Right renal cortex interstitium (tissue), 3 donors: ENCODE measurements around the gene IGFBP4. TPM values are rescaled to one million over a fixed set of nuclear protein-coding genes. Genes with fewer than 3 reads are reported as not detected.

ENCODE experiments used
- DNase-seq, 3 donors: peaks; one replicate each; pipeline ENCODE4 v3.0.0-alpha.2; 2013; ENCODE audit warnings: low read depth in 3 of 3, low spot score in 2 of 3
- polyA plus RNA-seq, 3 donors: library from polyadenylated mRNA; unstranded; fragments of 120-200 nt; gene quantifications; one replicate each; pipeline ENCODE4 v1.2.1, GENCODE V29; 2013; ENCODE audit not compliant: insufficient read length in 3 of 3

Gene IGFBP4
- polyA plus RNA-seq, 3 donors = 340 to 390 (median 388) TPM

DNA sequence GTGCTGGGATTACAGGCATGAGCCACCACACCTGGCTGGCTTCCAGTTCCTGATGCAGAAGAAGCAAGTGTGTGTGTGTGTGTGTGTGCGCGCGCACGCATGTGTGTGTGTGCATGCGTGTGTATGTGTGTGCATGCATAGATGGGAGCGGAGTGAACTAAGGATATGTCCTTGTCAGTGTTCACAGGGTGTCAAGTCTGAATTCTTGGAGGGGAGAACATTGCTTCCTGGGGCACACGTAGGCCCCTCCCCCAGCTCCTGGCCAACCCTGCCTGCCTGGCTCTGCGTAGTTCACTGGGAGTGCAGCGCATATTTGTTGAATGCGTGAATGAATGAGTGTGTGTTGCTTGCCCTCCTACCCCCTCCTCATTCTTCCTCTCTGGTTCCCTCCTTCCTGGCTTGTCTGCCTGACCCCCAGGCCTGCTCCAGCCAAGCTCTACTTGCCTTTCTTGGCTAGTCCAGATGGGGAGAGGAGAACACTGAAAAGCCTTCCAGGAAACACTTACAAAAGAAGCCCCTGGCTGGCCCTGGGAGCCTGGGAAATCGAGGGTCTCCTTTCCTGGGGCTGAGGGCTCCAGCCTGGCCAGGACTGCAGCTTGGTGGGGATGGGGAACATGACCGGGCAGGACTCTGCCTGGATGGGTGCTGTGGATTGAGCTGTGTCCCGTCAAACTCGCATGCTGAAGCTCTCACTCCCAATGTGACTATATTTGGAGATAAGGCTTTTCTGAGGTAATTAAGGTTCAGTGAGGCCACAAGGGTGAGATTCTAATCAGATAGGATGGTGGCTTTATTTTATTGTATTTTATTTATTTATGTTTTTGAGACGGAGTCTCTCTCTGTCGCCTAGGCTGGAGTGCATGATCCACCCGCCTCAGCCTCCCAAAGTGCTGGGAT lies 27.9 kb downstream of the IGFBP4 start:
- no peak for DNase-seq

DNA sequence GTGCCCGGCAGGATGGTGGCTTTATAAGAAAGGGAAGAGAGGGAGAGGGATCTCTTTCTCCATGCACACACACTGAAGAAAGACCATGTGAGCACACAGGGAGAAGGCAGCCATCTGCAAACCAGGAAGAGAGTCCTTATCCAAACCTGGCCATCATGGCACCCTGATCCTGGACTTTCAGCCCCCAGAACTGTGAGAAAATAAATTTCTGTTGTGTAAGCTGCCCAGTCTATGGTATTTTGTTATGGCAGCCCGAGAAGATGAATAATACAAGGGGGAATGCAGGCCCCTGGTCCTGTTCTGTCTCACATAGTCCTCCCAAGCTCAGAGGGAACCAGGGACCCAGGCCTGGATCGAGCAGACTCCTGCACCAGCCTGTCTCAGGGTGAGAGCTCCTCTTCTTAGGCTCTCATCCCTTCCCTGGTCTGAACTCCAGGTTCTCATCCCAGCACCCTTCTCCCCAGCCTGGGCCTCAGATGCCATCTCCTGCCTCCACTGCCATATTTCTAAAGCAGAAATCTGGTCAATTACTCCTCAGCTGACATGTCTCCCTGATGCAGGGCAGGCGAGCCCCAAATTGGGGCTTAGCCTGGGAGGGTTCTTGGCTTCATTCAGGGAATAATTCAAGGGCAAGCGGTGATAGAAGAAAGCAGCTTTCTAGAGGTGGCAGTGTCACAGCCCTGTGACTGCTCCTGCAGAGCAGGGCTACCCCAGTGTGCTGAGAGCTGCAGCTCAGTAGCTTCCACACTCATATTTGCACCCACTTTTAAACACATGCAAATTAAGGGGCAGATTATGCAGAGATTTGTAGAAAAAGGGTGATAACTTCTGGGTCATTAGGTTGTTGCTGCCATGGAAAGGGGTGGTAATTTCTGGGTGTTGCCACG lies 28.8 kb downstream of the IGFBP4 start:
- no peak for DNase-seq

DNA sequence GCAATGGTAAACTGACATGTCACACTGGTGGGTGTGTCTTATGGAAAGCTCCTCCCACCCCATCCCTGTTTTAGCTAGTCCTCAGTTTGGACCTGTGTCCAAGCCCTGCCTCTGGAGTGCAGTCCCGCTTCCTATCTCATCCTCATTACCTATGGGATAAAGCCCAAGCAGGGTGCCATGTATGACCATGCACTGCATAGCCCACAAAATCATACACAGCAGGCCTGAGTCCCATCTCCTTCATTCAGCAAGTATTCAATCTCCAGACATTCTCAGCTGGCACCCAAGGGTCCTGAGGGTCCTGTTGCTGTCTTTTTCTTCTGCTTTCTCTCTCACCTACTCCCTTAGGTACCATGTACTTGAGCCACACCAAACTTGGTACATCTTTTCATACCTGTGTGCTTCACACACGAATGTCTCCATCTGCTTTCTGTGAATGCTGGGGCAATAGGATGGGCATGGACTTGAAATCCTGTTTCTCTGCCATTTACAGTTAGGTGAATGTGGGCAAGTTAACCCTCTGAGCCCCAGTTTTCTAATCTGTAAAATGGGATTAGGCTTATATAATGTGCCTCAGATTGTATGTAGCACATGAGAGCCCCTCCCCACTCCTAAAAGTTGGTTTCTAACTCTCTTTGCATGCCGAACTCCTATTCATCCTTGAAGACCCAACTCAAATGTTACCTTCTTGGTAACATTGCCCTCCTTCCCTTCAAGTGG lies 29.6 kb downstream of the IGFBP4 start:
- no peak for DNase-seq

DNA sequence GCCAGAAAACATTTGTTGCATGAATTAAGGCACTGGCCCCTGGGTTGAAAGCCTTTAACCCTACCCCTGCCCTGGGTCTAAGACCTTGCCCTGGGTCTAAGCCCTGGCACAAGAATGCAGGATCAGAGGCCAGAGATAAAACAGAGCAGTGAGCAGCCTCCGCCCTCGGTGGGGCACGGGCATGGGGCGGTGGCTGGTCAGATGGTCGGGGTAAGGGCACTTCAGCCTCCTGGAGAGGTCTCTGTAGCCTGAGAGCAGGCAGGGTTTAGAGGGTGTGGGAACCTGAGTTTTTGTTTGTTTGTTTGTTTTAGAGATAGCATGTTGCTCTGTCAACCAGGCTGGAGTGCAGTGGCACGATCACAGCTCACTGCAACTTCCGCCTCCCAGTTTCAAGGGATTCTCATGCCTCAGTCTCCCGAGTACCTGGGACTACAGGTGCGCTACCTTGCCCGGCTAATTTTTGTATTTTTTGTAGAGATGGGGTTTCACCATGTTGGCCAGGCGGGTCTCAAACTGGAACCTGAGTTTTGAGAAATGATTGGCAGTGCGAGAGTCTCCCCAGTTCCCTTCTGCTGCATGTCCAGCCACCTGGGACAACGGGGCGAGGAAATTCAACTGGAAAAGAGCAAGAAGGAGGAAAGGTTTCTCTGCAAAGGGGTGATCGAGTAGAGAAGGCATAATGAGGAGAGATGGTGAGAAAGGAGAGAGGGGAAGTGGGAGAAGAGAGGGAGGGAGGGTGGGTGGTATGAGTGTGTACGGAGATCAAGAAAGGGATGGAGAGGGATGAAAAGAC lies 30.5 kb downstream of the IGFBP4 start:
- no peak for DNase-seq

DNA sequence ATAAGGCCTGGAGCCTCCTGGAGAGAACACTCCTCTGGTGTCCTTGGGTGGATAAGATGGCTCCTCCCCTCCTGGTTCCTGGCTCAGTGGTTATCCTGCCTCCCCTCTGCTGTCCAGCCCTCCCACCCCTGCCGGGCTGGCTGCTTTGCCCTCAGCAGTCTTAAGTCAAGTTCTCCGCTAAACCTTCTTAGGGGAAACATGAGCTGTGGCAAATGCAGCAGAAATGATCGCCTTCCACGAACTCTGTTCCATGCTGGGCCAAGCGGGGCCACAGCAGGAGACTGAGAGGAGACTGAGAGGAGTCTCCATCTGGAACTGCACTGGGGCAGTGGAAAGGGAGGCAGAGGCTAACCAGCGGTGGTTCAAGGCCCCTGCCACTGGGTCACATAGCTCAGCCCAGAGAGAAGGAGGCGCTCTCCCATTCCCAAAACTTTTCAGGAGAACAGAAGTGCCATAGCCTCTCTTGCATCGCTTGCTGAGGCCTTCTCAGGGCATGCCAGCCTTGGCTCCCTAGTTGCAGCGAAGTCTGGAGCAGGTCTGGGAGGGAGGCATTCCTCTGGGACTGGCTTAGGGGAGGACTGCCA lies 31.3 kb downstream of the IGFBP4 start:
- DNase-seq = no peak

DNA sequence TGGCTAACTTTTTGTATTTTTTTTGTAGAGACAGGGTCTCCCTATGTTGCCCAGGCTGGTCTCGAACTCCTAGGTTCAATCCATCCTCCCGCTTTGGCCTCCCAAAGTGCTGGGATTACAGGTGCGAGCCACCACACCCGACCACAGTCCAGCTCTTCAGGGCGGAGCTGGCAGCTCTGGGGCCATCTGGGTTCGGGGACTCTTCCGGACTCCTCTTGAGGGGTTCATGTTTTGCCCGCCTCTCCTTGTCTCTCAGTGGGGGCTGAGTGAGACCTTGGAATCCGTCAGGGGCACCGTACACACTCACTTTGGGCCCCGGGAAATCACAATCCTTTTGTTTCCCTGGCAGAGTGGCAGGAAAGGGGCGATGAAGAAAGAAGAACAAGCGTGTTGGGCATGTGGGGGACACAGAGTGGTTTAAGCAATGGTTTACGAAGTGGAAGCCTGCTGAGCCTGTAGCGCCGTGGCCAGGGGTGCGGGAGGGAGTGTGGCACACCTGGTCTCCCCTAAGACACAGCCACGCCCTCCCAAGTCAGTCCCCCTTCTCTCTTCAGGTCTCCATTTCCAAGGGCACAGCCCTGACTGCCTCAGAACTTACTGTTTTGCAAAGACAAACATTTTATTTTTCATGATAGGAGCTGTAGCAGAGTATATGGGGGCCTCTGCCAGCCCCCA lies 32.1 kb downstream of the IGFBP4 start:
- no peak for DNase-seq

DNA sequence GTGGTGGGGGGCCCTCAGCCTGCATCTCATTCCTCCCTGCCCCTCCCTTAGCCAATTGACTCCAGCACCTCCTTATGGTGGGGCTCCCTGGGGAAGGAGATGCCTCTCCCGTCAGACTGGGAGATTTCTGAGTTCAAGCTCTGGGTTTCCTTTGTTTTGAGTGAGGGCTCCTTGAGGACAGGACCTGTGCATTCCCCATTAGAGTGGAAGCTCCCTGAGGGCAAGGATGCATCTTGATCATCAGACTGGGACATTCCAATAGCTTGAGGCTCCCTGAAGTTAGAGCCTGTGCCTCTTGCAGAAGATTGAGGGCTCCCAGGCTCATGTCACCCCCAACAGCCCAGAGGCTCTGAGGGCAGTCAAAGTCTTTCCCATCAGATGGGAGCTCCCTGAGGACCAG lies 34.5 kb downstream of the IGFBP4 start:
- no peak for DNase-seq

DNA sequence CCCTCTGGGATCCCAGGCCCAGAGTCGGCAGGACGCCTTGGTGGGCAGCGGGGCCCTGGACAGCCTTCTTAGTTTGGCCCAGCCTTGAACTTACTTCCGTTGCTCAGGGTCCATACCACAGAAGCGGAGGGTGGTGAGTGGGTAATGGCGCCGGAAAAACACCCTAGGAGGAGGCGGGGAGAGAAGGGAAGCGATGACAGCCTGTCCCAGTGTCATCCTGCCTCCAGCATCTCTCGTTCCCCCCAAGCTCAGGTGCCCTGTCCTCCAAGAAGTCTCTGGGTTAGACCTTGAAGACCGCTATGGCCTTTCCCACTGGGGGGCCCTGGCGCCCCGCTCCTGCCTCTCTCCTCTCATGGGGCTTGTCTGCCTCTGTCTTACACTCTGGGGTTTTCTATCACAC lies 35.2 kb downstream of the IGFBP4 start:
- DNase-seq = no peak

DNA sequence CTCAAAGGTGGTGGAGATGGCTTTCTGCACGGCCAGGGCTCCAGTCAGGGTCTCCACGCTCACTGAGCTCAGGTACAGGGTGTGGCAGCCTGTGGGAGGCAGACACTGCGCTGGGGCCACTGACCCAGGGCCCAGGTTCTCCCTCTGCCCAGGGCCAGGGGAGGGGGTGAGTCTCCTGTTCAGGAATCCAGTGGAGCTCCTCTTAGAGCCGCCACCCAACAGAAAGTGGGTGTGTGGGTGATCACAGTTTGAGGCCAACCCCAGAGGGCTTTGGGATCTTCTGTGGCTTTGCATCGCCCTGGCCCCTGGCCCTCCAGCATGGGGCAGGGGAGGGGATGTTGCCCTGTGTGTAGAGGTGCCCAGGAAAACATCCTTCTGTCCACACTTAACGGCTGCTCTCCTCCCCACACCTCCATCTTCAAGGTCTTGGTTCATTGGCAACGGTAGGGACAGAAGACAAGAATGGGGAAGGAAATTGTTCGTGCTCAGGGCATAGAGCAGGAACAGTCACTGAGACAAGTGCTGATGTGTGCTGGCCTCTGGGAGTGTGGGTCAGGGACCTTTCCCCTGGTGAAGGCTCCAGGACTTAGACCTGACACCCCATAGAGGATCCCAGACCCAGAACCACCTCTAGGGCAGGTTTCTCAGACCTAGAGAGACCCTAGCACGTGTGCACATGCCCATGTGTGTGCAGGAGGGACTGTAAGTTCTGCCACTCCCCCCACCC lies 36.7 kb downstream of the IGFBP4 start:
- DNase-seq = no peak

DNA sequence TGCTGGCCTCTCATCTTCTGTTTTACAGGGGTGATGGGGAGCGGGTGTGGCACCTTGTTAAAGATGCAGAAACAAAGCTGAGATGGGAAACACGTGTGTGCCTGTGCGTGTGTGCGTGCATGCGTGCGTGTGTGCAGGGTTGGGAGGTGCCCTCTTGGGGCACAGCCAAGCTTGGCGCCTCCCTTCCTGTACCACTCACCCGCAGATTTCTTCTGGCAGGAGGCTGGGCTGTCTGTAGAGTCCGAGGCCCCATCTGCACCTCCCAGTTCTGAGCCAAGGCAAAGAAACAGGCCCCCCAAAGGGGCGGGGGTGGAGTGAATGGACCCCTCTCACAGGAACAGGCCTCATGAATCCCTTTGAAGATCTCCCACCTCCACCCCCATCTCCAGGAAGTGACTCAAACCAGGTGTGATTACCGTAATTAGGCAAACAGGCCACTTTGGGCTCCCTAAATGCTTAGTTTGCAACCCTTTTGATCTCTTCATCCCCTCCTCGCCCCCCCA lies 37.3 kb downstream of the IGFBP4 start:
- no peak for DNase-seq

DNA sequence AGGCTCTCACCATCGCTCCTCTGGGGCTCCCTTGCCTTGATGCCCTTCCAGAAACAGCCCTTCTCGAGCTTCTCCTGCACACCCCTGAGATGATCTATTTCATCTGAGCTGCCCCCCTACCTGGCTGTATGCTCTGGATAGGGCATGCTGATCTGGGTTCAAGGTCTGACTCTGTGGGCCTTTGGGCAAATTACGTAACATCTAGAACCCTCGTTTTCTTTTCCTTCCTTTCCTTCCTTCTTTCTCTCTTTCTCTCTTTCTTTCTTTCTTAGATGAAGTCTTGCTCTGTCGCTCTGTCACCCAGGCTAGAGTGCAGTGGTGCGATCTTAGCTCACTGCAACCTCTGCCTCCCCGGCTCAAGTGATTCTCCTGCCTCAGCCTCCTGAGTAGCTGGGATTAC lies 37.9 kb downstream of the IGFBP4 start:
- no peak for DNase-seq

DNA sequence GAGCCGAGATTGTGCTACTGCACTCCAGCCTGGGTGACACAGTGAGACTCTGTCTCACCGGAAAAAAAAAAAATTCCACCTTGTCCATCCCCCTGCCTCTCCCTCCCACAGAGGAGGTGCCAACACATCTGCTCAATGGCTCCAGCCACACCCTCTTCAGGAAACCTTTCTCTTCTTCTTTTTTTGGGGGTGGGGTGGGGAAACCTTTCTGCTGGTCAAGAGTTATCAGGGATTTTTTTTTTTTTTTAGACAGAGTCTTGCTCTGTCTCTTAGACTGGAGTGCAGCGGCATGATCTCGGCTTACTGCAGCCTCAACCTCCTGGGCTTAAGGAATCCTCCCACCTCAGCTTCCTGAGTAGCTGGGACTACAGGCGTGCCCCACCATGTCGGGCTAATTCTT lies 39.5 kb downstream of the IGFBP4 start:
- DNase-seq = no peak

DNA sequence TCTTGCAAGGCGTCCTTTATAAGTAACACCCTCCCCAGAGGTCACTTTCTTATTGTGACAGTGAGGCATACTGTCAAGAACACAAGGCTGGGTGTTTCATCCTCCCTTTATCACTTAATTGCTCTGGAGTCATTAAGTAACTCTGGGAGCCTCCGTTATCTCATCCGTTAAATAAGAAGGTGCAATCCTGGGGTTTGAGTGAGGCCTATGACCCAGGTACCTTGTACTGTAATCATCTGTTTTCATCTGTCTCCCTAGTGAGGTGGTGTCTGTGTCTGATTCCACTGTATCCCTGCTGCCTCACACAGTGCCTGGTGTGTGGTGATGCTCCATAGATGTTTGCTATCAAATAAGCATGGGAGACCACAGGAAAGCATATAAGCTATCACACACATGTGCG lies 40.4 kb downstream of the IGFBP4 start:
- no peak for DNase-seq

DNA sequence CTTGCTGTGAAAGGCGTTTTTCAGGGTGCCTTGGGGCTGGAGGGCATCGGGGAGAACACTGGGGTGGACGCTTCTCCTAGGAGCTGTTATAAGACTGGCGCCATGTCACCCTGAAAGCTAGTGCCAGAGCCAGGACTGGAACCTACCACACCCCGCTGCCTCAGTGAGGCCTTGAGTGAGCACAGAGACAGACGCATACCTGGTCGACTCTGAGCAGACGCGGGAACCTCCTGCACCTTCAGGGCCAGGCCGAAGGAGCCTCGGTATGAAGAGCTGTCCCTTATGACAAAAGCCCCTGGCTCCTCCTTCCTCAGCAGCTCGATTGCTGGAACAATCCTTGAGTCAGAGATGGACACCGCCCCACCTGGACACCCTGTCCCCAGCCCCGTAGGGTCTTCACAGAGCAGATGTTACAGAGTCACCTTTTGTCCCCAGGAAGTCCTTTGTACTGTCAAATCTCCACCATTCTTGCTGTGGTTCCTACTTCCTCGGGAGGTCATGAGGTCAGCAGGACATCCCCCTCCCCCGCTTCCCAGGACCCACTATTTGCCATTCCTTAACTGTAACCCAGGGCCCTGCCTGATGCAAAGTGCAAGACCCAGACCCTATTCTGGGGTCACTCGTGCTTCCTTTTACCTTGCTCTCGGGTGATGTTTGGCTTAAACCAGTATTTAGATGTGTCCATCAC lies 41.2 kb downstream of the IGFBP4 start:
- DNase-seq = no peak

DNA sequence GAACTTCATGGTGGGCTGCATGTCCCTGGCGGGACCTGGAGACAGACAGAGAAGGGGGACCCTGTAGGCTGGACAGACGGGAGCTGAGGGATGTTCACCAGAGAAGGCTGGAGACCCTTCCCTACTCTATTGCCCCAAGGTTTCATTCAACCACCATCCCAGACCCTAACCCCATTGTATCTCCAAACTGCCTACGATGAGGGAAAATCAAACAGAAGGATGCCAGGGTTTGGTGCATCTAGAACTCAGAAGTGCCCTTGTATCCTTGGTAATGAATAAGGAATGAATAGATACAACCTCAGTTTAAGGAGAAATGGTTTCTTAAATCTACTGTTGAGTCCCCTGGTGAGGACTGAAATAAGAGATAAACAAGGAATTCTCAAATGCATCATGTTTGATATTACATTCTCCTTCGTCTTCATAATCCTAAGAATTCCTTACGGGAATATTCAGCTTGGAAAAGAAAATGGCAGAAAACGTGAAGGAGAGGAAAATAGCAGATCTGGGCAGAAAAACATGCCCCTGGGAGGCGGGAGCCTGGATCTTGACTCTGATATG lies 41.8 kb downstream of the IGFBP4 start:
- DNase-seq = no peak

DNA sequence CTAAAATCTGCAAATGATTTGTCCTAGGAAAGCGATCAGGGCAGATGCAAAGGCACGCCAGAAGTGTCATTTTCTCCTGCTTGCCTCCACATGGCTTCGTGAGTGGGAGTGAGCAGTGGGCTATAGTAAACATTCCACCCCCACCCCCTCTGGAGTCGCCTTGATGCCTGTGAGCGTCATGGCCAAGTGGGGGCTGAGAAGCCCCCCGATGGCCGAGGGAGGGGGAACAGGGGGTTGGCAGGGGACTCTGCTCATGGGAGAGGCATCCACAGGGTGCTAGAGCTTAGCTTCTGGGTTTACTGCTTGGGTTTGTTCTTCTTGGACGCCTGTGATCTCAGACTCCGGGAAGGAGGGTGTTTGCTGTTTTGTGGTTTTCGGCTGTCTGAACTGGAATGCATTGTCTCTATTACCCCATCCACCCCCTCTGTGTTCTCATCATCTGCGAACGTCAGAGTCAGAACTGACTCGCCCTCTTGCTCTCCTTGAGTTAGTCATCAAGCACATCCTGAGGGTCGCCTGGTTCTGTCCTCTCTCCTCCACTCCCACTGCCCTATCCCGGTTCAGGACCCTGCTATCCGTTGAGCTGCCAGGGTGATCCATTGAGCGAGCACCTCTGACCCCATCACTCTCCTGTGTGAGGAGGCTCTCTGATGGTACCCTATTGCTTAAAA lies 42.7 kb downstream of the IGFBP4 start:
- DNase-seq = no peak
